Measurements from ENCODE around the gene ZNF764.
A peak's percentile ranks its signal among the peaks of the same experiment; 100 is the strongest.

ZNF764 gene

GRCh38 chr16:30556125-30556473 lies 2.1 kb downstream of the ZNF764 start:
- Histone ChIP-seq H3K36me3 (ENCODE audit: control insufficient read depth in 1 of 2, insufficient read depth in 2 of 2, low read length in 2 of 2) (peaks cover 14% of the 10 kb centered on the region in 2 experiments), H2BK5ac (ENCODE audit: low read depth, low read length, poor library complexity) (no peak overlapping the region), H3K4ac (ENCODE audit: low read depth, low read length) (no peak overlapping the region), H3K79me1 (ENCODE audit: low read length) (peaks cover 13% of the 10 kb centered on the region), H3K27me3 (ENCODE audit: insufficient read depth, low read length) (no peaks in the 10 kb centered on the region), H2BK12ac (ENCODE audit: low read length) (no peak overlapping the region), H3K14ac (ENCODE audit: low read length) (no peak overlapping the region), H3K27ac (ENCODE audit: low read depth, low read length) (no peak overlapping the region), H2BK120ac (ENCODE audit: insufficient read depth, low read length, poor library complexity) (no peak overlapping the region), H3K9me3 (ENCODE audit: insufficient read depth, low read depth, low read length) (peaks cover 2% of the 10 kb centered on the region), H3K23ac (ENCODE audit: low read length) (no peak overlapping the region), H3K4me3 (ENCODE audit: low read depth, low read length) (no peak overlapping the region), H2AK5ac (ENCODE audit: low read length) (no peak overlapping the region), H4K12ac (ENCODE audit: low read depth, low read length) (no peak overlapping the region), H3K9ac (ENCODE audit: low read length) (no peak overlapping the region), H2AFZ (ENCODE audit: insufficient read depth, low read length, poor library complexity) (no peak overlapping the region), H3K18ac (ENCODE audit: low read length) (no peak overlapping the region), H3K4me1 (ENCODE audit: control insufficient read depth in 1 of 2, insufficient read depth in 2 of 2, low read length in 2 of 2) (peaks cover 7 to 9% of the 10 kb centered on the region in 2 experiments), H4K91ac (ENCODE audit: low read depth, low read length) (no peak overlapping the region), H4K8ac (ENCODE audit: low read depth, low read length) (no peak overlapping the region), H3K4me2 (ENCODE audit: low read length) (no peak overlapping the region), H3K79me2 (ENCODE audit: control insufficient read depth, insufficient read depth, low read length, poor library complexity) (peaks cover 6% of the 10 kb centered on the region)
- DNase-seq = no peak
- WGBS (ENCODE audit: extremely low coverage, insufficient coverage, insufficient read length) = no CpG with 5 or more reads among the region's 10 CpGs

DNA sequence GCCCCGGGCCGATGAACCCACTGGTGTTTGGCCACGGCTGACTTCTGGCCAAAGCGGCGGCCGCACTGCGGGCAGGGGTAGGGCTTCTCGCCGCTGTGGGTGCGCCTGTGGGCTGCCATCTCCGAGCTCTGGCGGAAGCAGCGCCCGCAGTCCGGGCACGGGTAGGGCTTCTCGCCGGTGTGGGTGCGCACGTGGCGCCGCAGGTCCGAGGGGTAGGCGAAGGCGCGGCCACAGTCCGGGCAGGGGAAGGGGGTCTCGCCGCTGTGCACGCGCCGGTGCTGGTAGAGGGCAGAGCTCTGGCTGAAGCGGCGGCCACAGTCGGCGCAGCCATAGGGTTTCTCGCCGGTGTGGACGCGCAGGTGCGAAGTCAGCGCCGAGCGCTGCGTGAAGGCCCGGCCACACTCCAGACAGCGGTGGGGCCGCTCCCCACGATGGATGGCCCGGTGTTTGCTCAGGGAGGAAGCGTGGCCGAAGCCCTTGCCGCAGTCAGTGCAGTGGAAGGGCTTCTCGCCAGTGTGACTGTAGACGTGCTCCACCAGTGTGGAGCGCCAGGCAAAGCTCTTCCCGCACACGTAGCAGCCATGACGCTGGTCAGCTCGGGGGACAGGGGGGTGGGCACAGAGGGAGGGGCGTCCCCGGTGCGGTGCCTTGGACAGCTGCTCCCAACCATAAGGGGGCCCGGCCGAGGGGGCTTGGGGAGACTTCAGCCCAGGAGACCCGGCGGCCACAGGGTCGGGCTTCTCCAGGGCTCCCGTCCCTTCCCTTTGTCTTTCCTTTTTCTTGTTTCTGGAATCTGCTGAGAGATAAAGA lies 2.7 kb downstream of the ZNF764 start:
- no peak overlapping the region for H4K8ac ChIP-seq (ENCODE audit: low read depth, low read length)
- H3K27ac ChIP-seq (ENCODE audit: low read depth, low read length) = no peak overlapping the region
- H4K91ac ChIP-seq (ENCODE audit: low read depth, low read length) = no peak overlapping the region
- no peak overlapping the region for H3K23ac ChIP-seq (ENCODE audit: low read length)
- H2BK5ac ChIP-seq (ENCODE audit: low read depth, low read length, poor library complexity) = no peak overlapping the region
- H2BK12ac ChIP-seq (ENCODE audit: low read length) = no peak overlapping the region
- no peak overlapping the region for H3K4me3 ChIP-seq (ENCODE audit: low read depth, low read length)
- no peaks in the 10 kb centered on the region for H3K27me3 ChIP-seq (ENCODE audit: insufficient read depth, low read length)
- H3K4me2 ChIP-seq (ENCODE audit: low read length) = no peak overlapping the region
- H3K4ac ChIP-seq (ENCODE audit: low read depth, low read length) = no peak overlapping the region
- peaks cover 14% of the 10 kb centered on the region in 2 experiments for H3K36me3 ChIP-seq (ENCODE audit: control insufficient read depth in 1 of 2, insufficient read depth in 2 of 2, low read length in 2 of 2)
- no peak overlapping the region for H4K12ac ChIP-seq (ENCODE audit: low read depth, low read length)
- H3K14ac ChIP-seq (ENCODE audit: low read length) = no peak overlapping the region
- no peak overlapping the region for H2AFZ ChIP-seq (ENCODE audit: insufficient read depth, low read length, poor library complexity)
- H3K79me1 ChIP-seq (ENCODE audit: low read length) = peaks cover 13% of the 10 kb centered on the region
- peaks cover 2% of the 10 kb centered on the region for H3K9me3 ChIP-seq (ENCODE audit: insufficient read depth, low read depth, low read length)
- no peak overlapping the region for H2BK120ac ChIP-seq (ENCODE audit: insufficient read depth, low read length, poor library complexity)
- peaks cover 7 to 9% of the 10 kb centered on the region in 2 experiments for H3K4me1 ChIP-seq (ENCODE audit: control insufficient read depth in 1 of 2, insufficient read depth in 2 of 2, low read length in 2 of 2)
- peak overlapping the region; percentile 21 for H3K18ac ChIP-seq (ENCODE audit: low read length)
- DNase-seq = no peak
- H3K9ac ChIP-seq (ENCODE audit: low read length) = no peak overlapping the region
- no peak overlapping the region for H2AK5ac ChIP-seq (ENCODE audit: low read length)
- no CpG with 5 or more reads among the region's 69 CpGs for WGBS (ENCODE audit: extremely low coverage, insufficient coverage, insufficient read length)
- peaks cover 6% of the 10 kb centered on the region for H3K79me2 ChIP-seq (ENCODE audit: control insufficient read depth, insufficient read depth, low read length, poor library complexity)

GRCh38 chr16:30554557-30555314 lies 3.4 kb downstream of the ZNF764 start:
- Histone ChIP-seq H2AK5ac (ENCODE audit: low read length) (no peak overlapping the region), H4K8ac (ENCODE audit: low read depth, low read length) (no peak overlapping the region), H3K79me2 (ENCODE audit: control insufficient read depth, insufficient read depth, low read length, poor library complexity) (peaks cover 6% of the 10 kb centered on the region), H3K4me3 (ENCODE audit: low read depth, low read length) (no peak overlapping the region), H3K4me1 (ENCODE audit: control insufficient read depth in 1 of 2, insufficient read depth in 2 of 2, low read length in 2 of 2) (peaks cover 7 to 11% of the 10 kb centered on the region in 2 experiments), H2BK120ac (ENCODE audit: insufficient read depth, low read length, poor library complexity) (no peak overlapping the region), H3K36me3 (ENCODE audit: control insufficient read depth in 1 of 2, insufficient read depth in 2 of 2, low read length in 2 of 2) (peaks cover 14% of the 10 kb centered on the region in 2 experiments), H4K12ac (ENCODE audit: low read depth, low read length) (no peak overlapping the region), H3K18ac (ENCODE audit: low read length) (no peak overlapping the region), H4K91ac (ENCODE audit: low read depth, low read length) (no peak overlapping the region), H3K4me2 (ENCODE audit: low read length) (no peak overlapping the region), H3K23ac (ENCODE audit: low read length) (no peak overlapping the region), H2BK12ac (ENCODE audit: low read length) (no peak overlapping the region), H3K9me3 (ENCODE audit: insufficient read depth, low read depth, low read length) (peaks cover 2% of the 10 kb centered on the region), H3K79me1 (ENCODE audit: low read length) (peaks cover 14% of the 10 kb centered on the region), H3K27ac (ENCODE audit: low read depth, low read length) (no peak overlapping the region), H2BK5ac (ENCODE audit: low read depth, low read length, poor library complexity) (no peak overlapping the region), H2AFZ (ENCODE audit: insufficient read depth, low read length, poor library complexity) (no peak overlapping the region), H3K4ac (ENCODE audit: low read depth, low read length) (no peak overlapping the region), H3K9ac (ENCODE audit: low read length) (no peak overlapping the region), H3K14ac (ENCODE audit: low read length) (no peak overlapping the region), H3K27me3 (ENCODE audit: insufficient read depth, low read length) (no peaks in the 10 kb centered on the region)
- DNase-seq = no peak
- no CpG with 5 or more reads among the region's 18 CpGs for WGBS (ENCODE audit: extremely low coverage, insufficient coverage, insufficient read length)

- Histone ChIP-seq H3K27ac (ENCODE audit: low read depth, low read length) (no peak overlapping the region), H3K36me3 (ENCODE audit: control insufficient read depth in 1 of 2, insufficient read depth in 2 of 2, low read length in 2 of 2) (peaks cover 14% of the 10 kb centered on the region in 2 experiments), H3K9ac (ENCODE audit: low read length) (no peak overlapping the region), H2BK120ac (ENCODE audit: insufficient read depth, low read length, poor library complexity) (no peak overlapping the region), H3K4ac (ENCODE audit: low read depth, low read length) (no peak overlapping the region), H2AK5ac (ENCODE audit: low read length) (no peak overlapping the region), H3K23ac (ENCODE audit: low read length) (no peak overlapping the region), H4K8ac (ENCODE audit: low read depth, low read length) (no peak overlapping the region), H3K4me1 (ENCODE audit: control insufficient read depth in 1 of 2, insufficient read depth in 2 of 2, low read length in 2 of 2) (peaks cover 16 to 18% of the 10 kb centered on the region in 2 experiments), H2AFZ (ENCODE audit: insufficient read depth, low read length, poor library complexity) (no peak overlapping the region), H3K4me3 (ENCODE audit: low read depth, low read length) (no peak overlapping the region), H2BK5ac (ENCODE audit: low read depth, low read length, poor library complexity) (no peak overlapping the region), H4K12ac (ENCODE audit: low read depth, low read length) (no peak overlapping the region), H3K4me2 (ENCODE audit: low read length) (no peak overlapping the region), H3K9me3 (ENCODE audit: insufficient read depth, low read depth, low read length) (peaks cover 2% of the 10 kb centered on the region), H3K14ac (ENCODE audit: low read length) (no peak overlapping the region), H3K27me3 (ENCODE audit: insufficient read depth, low read length) (no peaks in the 10 kb centered on the region), H3K18ac (ENCODE audit: low read length) (no peak overlapping the region), H4K91ac (ENCODE audit: low read depth, low read length) (no peak overlapping the region), H2BK12ac (ENCODE audit: low read length) (no peak overlapping the region), H3K79me2 (ENCODE audit: control insufficient read depth, insufficient read depth, low read length, poor library complexity) (peaks cover 6% of the 10 kb centered on the region), H3K79me1 (ENCODE audit: low read length) (peaks cover 8% of the 10 kb centered on the region)
- no peak for DNase-seq
- WGBS (ENCODE audit: extremely low coverage, insufficient coverage, insufficient read length) = no CpG with 5 or more reads among the region's 2 CpGs
These were observed 4.7 kb downstream of the ZNF764 start for GRCh38 chr16:30553393-30553899.

Data from trophoblast cell (in vitro differentiated cells and primary cell).